ENCODE data around the gene SYT8. TPM values are rescaled to one million over a fixed set of nuclear protein-coding genes. Genes with fewer than 3 reads are reported as not detected.

SYT8 gene
- total RNA-seq, 2 donors from 2014 or later, result 1.7 to 4.1 TPM

- Histone ChIP-seq H3K4me3 (no peak overlapping the region), H3K4me1 (replicated peaks) (peaks cover 5% of the 10 kb centered on the region), H3K27ac (no peak overlapping the region), H3K9me3 (no peaks in the 10 kb centered on the region), H3K36me3 (no peaks in the 10 kb centered on the region), H3K27me3 (replicated peaks; ENCODE audit: insufficient read depth) (no peaks in the 10 kb centered on the region)
- TF ChIP-seq CTCF (IDR thresholded peaks at IDR 0.05), result no peak
- WGBS, result 90% methylated on average over 18 of the region's 19 CpGs
- no peak for DNase-seq (ENCODE audit: low spot score)
- intact Hi-C loops (cut with DNase I), result no loop called here
Observed at GRCh38 chr11:1823376-1824220, 11.2 kb upstream of the SYT8 start.

GRCh38 chr11:1824221-1825038 is 10.4 kb upstream of the SYT8 start:
- TF ChIP-seq CTCF (IDR thresholded peaks at IDR 0.05), result no peak
- no peak for TF ChIP-seq POLR2AphosphoS5 (IDR thresholded peaks at IDR 0.05)
- no peak for TF ChIP-seq POLR2A (IDR thresholded peaks at IDR 0.05)
- 92% methylated on average over 23 of the region's 23 CpGs for WGBS
- intact Hi-C loops (cut with DNase I), result no loop called here
- Histone ChIP-seq H3K9me3 (no peaks in the 10 kb centered on the region), H3K4me1 (replicated peaks) (peaks cover 5% of the 10 kb centered on the region), H3K27ac (no peak overlapping the region), H3K4me3 (no peak overlapping the region), H3K36me3 (no peaks in the 10 kb centered on the region), H3K27me3 (replicated peaks; ENCODE audit: insufficient read depth) (peaks cover 5% of the 10 kb centered on the region)
- DNase-seq (ENCODE audit: low spot score), result no peak

- intact Hi-C loops (cut with DNase I), result no loop called here
- no peak for DNase-seq (ENCODE audit: low spot score)
- Histone ChIP-seq H3K4me1 (replicated peaks) (peaks cover 5% of the 10 kb centered on the region), H3K27ac (no peak overlapping the region), H3K27me3 (replicated peaks; ENCODE audit: insufficient read depth) (peaks cover 5% of the 10 kb centered on the region), H3K36me3 (no peaks in the 10 kb centered on the region), H3K9me3 (no peaks in the 10 kb centered on the region), H3K4me3 (no peak overlapping the region)
- 83% methylated on average over 25 of the region's 26 CpGs for WGBS
- no peak for TF ChIP-seq POLR2A (IDR thresholded peaks at IDR 0.05)
- peak in 1 of 4 experiments; percentile 12 for TF ChIP-seq CTCF (IDR thresholded peaks at IDR 0.05)
Observed at GRCh38 chr11:1825039-1825740, 9.6 kb upstream of the SYT8 start.

GRCh38 chr11:1825785-1826451 is 8.9 kb upstream of the SYT8 start:
- intact Hi-C loops (cut with DNase I), result no loop called here
- Histone ChIP-seq H3K4me1 (replicated peaks) (peaks cover 5% of the 10 kb centered on the region), H3K4me3 (no peak overlapping the region), H3K27me3 (replicated peaks; ENCODE audit: insufficient read depth) (peaks cover 5% of the 10 kb centered on the region), H3K36me3 (no peaks in the 10 kb centered on the region), H3K9me3 (no peaks in the 10 kb centered on the region), H3K27ac (no peak overlapping the region)
- DNase-seq (ENCODE audit: low spot score), result no peak
- TF ChIP-seq CTCF (IDR thresholded peaks at IDR 0.05), result no peak
- no peak for TF ChIP-seq POLR2A (IDR thresholded peaks at IDR 0.05)
- no peak for TF ChIP-seq POLR2AphosphoS5 (IDR thresholded peaks at IDR 0.05)
- 94% methylated on average over 32 of the region's 33 CpGs for WGBS

Measured in prostate gland (tissue), 2 donors.